Neural progenitor cell (in vitro differentiated cells): Measurements from ENCODE around the gene BTC. TPM values are rescaled to one million over a fixed set of nuclear protein-coding genes. Genes with fewer than 3 reads are reported as not detected.

Experiments used
- DNase-seq: peaks from one replicate; pipeline ENCODE4 v3.0.0-alpha.2; 2016; ENCODE audit warnings: low spot score
- H2AFZ ChIP-seq: fragments of 200-600 bp; sonication (generic); replicated peaks from 2 replicates; pipeline ENCODE4 v1.6.1; 2016; ENCODE audit warnings: antibody characterized with exemption
- H3F3A ChIP-seq: fragments of 200-600 bp; sonication (generic); 2 replicates; pipeline ENCODE4 v1.6.1; 2016; ENCODE audit warnings: antibody characterized with exemption, low read depth
- H3K27ac ChIP-seq: fragments of 200-600 bp; sonication (generic); 2 replicates; pipeline ENCODE4 v1.5.1; 2016; ENCODE audit warnings: mild to moderate bottlenecking
- H3K27me3 ChIP-seq: fragments of 200-600 bp; sonication (generic); 2 replicates; pipeline ENCODE4 v1.6.1; 2016; ENCODE audit warnings: mild to moderate bottlenecking, moderate library complexity
- H3K36me3 ChIP-seq: fragments of 200-600 bp; sonication (generic); 2 replicates; pipeline ENCODE4 v1.5.1; 2016
- H3K4me1 ChIP-seq: fragments of 200-600 bp; sonication (generic); 2 replicates; pipeline ENCODE4 v1.6.1; 2016; ENCODE audit warnings: mixed run types
- H3K4me2 ChIP-seq: fragments of 200-600 bp; sonication (generic); 2 replicates; pipeline ENCODE4 v1.6.1; 2016
- H3K4me3 ChIP-seq: fragments of 200-600 bp; sonication (generic); 2 replicates; pipeline ENCODE4 v1.5.1; 2016
- H3K79me2 ChIP-seq: fragments of 200-600 bp; sonication (generic); 2 replicates; pipeline ENCODE4 v1.6.1; 2016; ENCODE audit warnings: low read depth
- H3K9ac ChIP-seq: fragments of 200-600 bp; sonication (generic); 2 replicates; pipeline ENCODE4 v1.6.1; 2016
- H3K9me3 ChIP-seq: fragments of 200-600 bp; sonication (generic); 2 replicates; pipeline ENCODE4 v1.5.1; 2016; ENCODE audit warnings: low read depth
- H4K20me1 ChIP-seq: fragments of 200-600 bp; sonication (generic); 2 replicates; pipeline ENCODE4 v1.6.1; 2016; ENCODE audit warnings: low read depth
- H3K27ac Mint-ChIP-seq: 3 replicates; pipeline ENCODE4 v1.8.0; 2021; ENCODE audit warnings: mixed read lengths
- H3K27me3 Mint-ChIP-seq: 2 replicates; pipeline ENCODE4 v1.8.0; 2022; ENCODE audit warnings: low read depth, mild to moderate bottlenecking, inconsistent platforms, moderate library complexity, mixed read lengths; ENCODE audit not compliant: insufficient read depth
- H3K36me3 Mint-ChIP-seq: 3 replicates; pipeline ENCODE4 v1.8.0; 2021; ENCODE audit warnings: mixed read lengths
- H3K4me1 Mint-ChIP-seq: 3 replicates; pipeline ENCODE4 v1.8.0; 2021; ENCODE audit warnings: mixed read lengths
- H3K4me3 Mint-ChIP-seq: 3 replicates; pipeline ENCODE4 v1.8.0; 2021; ENCODE audit warnings: mild to moderate bottlenecking, moderate library complexity, mixed read lengths
- H3K9me3 Mint-ChIP-seq: 3 replicates; pipeline ENCODE4 v1.8.0; 2020; ENCODE audit warnings: mixed read lengths
- EZH2 ChIP-seq: fragments of 200-600 bp; sonication (generic); IDR thresholded peaks from 2 replicates; pipeline ENCODE4 v1.6.1; 2017; ENCODE audit warnings: antibody characterized with exemption, mild to moderate bottlenecking, moderate library complexity
- EZH2phosphoT487 ChIP-seq: fragments of 200-600 bp; sonication (generic); IDR thresholded peaks from 2 replicates; pipeline ENCODE4 v1.6.1; 2017; ENCODE audit warnings: antibody characterized with exemption
- total RNA-seq: library from RNA; depleted of rRNA; stranded (reverse); fragments of >200 nt; gene quantifications from 2 replicates; pipeline ENCODE4 v1.2.3, GENCODE V29; 2015; ENCODE audit warnings: low replicate concordance
- TF ChIP-seq, protein P1 (sequence below): fragments of 200-600 bp; sonication (generic); IDR thresholded peaks from 2 replicates; pipeline ENCODE4 v1.5.1; 2017; ENCODE audit warnings: antibody characterized with exemption, mild to moderate bottlenecking

BTC gene
- total RNA-seq, 1 donor from 2014 or later, result 0.80 TPM

DNA sequence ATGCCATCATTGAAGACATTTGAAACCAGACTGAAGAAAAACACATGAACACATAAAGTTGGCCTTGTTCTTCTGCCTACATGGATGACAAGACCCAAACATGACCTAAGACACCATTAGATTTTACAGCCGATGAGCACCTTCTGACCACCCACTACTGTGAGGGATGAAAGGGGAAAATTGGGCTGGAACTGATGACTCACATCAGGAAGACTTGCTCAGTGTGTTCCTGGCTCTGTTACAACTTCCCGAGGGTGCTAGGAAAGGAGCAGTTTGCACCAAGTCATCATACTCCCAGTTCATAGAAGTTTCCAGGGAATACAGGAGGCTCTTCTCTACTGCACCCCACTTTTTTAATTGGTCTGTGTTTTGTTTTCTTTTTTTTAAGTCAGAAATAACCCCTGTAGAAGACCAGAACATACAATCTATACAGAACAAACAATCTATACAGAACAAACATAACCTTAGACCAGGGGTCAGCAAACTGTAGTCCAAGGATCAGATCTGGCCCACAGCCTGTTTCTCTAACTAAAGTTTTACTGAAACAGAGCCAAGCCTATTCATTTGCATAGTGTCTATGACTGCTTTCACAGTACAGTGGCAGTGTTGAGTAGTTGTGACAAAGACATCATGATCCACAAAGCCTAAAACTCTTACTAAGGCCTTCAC lies 25.3 kb downstream of the BTC start:
- H2AFZ ChIP-seq, result peak overlapping the region; percentile 60
- Mint-ChIP-seq H3K4me3 (no peak overlapping the region), H3K27me3 (no peaks in the 10 kb centered on the region), H3K36me3 (no peaks in the 10 kb centered on the region), H3K4me1 (peaks cover 6% of the 10 kb centered on the region), H3K9me3 (no peaks in the 10 kb centered on the region), H3K27ac (no peak overlapping the region)
- no peaks in the 10 kb centered on the region for H3K27me3 ChIP-seq
- peaks cover 23% of the 10 kb centered on the region for H3K4me1 ChIP-seq
- TF ChIP-seq EZH2 (no peak), EZH2phosphoT487 (no peak)
- TF ChIP-seq, protein P1, sequence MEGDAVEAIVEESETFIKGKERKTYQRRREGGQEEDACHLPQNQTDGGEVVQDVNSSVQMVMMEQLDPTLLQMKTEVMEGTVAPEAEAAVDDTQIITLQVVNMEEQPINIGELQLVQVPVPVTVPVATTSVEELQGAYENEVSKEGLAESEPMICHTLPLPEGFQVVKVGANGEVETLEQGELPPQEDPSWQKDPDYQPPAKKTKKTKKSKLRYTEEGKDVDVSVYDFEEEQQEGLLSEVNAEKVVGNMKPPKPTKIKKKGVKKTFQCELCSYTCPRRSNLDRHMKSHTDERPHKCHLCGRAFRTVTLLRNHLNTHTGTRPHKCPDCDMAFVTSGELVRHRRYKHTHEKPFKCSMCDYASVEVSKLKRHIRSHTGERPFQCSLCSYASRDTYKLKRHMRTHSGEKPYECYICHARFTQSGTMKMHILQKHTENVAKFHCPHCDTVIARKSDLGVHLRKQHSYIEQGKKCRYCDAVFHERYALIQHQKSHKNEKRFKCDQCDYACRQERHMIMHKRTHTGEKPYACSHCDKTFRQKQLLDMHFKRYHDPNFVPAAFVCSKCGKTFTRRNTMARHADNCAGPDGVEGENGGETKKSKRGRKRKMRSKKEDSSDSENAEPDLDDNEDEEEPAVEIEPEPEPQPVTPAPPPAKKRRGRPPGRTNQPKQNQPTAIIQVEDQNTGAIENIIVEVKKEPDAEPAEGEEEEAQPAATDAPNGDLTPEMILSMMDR, result no peak
- H3K79me2 ChIP-seq, result no peaks in the 10 kb centered on the region
- no peak overlapping the region for H3K27ac ChIP-seq
- H3K9me3 ChIP-seq, result no peaks in the 10 kb centered on the region
- H3F3A ChIP-seq, result peaks cover 8% of the 10 kb centered on the region
- H3K4me2 ChIP-seq, result no peak overlapping the region
- DNase-seq, result no peak
- H3K36me3 ChIP-seq, result no peaks in the 10 kb centered on the region
- no peak overlapping the region for H3K9ac ChIP-seq
- no peaks in the 10 kb centered on the region for H4K20me1 ChIP-seq
- H3K4me3 ChIP-seq, result no peak overlapping the region

DNA sequence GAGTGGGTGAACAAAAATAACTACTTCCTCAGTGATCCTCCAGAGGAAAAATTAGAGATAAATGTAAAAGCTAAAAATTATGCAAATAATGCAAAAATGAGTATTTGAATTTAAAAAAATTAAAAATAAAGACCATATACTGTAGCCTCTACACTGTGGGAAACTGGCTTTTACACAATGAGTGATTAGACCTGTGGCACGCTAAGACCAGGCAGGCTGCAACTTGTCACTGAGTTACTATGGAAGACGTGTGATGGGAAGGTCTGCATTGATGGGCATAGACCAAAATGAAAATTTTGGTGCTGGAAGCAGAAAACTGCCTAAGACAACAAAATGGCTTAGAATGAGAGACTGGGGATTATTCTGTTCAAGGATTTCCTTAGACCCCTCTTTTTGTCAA lies 30.2 kb downstream of the BTC start:
- H3K4me3 ChIP-seq, result no peak overlapping the region
- Mint-ChIP-seq H3K36me3 (no peaks in the 10 kb centered on the region), H3K9me3 (no peaks in the 10 kb centered on the region), H3K27me3 (no peaks in the 10 kb centered on the region), H3K4me3 (no peak overlapping the region), H3K27ac (no peak overlapping the region), H3K4me1 (peaks cover 1% of the 10 kb centered on the region)
- no peaks in the 10 kb centered on the region for H3K9me3 ChIP-seq
- no peak overlapping the region for H3K27ac ChIP-seq
- no peaks in the 10 kb centered on the region for H3F3A ChIP-seq
- no peaks in the 10 kb centered on the region for H3K36me3 ChIP-seq
- no peak overlapping the region for H2AFZ ChIP-seq
- DNase-seq, result no peak
- H3K79me2 ChIP-seq, result no peaks in the 10 kb centered on the region
- no peaks in the 10 kb centered on the region for H3K27me3 ChIP-seq
- no peaks in the 10 kb centered on the region for H3K4me1 ChIP-seq
- TF ChIP-seq, protein P1, result no peak
- no peak for TF ChIP-seq EZH2
- no peak for TF ChIP-seq EZH2phosphoT487
- no peaks in the 10 kb centered on the region for H4K20me1 ChIP-seq
- H3K4me2 ChIP-seq, result no peak overlapping the region
- no peak overlapping the region for H3K9ac ChIP-seq

DNA sequence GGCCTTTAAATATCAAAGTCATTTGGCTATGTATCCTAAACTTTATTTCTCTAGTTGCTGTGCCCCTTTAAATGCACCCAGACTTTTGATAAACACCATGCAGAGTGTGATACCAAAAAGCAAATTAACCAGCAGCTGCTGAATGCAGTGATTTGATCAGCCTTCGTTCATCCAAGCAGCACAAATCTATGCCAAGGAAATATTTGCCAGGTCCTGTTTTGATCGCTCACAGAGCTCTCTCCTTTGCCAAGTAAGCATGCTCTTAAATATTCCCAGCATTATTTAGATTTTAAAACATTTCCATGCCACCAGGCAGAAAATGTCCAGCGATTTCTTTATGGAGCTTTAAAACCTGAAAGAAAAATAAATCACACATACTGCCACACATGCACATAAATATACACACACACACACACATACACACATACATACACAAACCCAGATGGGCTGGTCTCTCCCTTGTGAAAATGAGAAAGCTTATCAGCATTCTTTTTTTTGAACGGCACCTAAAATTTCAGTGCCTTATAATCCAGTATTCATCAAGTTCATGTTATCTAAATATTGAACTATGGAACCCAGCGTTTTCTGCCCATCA lies 35.7 kb downstream of the BTC start:
- DNase-seq, result no peak
- H2AFZ ChIP-seq, result no peak overlapping the region
- peaks cover 13% of the 10 kb centered on the region for H3K4me1 ChIP-seq
- no peaks in the 10 kb centered on the region for H3K79me2 ChIP-seq
- Mint-ChIP-seq H3K9me3 (no peaks in the 10 kb centered on the region), H3K27me3 (no peaks in the 10 kb centered on the region), H3K4me1 (peaks cover 22% of the 10 kb centered on the region), H3K36me3 (no peaks in the 10 kb centered on the region), H3K27ac (peak overlapping the region; percentile 30), H3K4me3 (no peak overlapping the region)
- H3F3A ChIP-seq, result no peaks in the 10 kb centered on the region
- no peaks in the 10 kb centered on the region for H3K9me3 ChIP-seq
- TF ChIP-seq, protein P1, result no peak
- TF ChIP-seq EZH2phosphoT487, result no peak
- no peak for TF ChIP-seq EZH2
- H3K27ac ChIP-seq, result no peak overlapping the region
- no peak overlapping the region for H3K9ac ChIP-seq
- H3K36me3 ChIP-seq, result no peaks in the 10 kb centered on the region
- H3K4me2 ChIP-seq, result no peak overlapping the region
- H3K27me3 ChIP-seq, result no peaks in the 10 kb centered on the region
- no peak overlapping the region for H3K4me3 ChIP-seq
- H4K20me1 ChIP-seq, result no peaks in the 10 kb centered on the region
